Smooth muscle cell (in vitro differentiated cells): ENCODE measurements around the gene PNCK. TPM values are rescaled to one million over a fixed set of nuclear protein-coding genes. Genes with fewer than 3 reads are reported as not detected.

ENCODE experiments used
- DNase-seq: peaks from one replicate; lab custom pipeline; 2025; ENCODE audit not compliant: unreplicated experiment; lab: John Stamatoyannopoulos, UW
- H2AFZ ChIP-seq: fragments of 200-600 bp; sonication (generic); 2 replicates; pipeline ENCODE4 v1.6.0; 2016; ENCODE audit warnings: antibody characterized with exemption, low read depth, mild to moderate bottlenecking
- H3F3A ChIP-seq: fragments of 200-600 bp; sonication (generic); 2 replicates; pipeline ENCODE4 v1.6.0; 2017; ENCODE audit warnings: antibody characterized with exemption, low read depth
- H3K27ac ChIP-seq: fragments of 200-600 bp; sonication (generic); 2 replicates; pipeline ENCODE4 v1.5.1; 2016; ENCODE audit warnings: low read depth, mild to moderate bottlenecking
- H3K27me3 ChIP-seq: fragments of 200-600 bp; sonication (generic); 2 replicates; pipeline ENCODE4 v1.6.1; 2016; ENCODE audit warnings: low read depth, mild to moderate bottlenecking
- H3K36me3 ChIP-seq: fragments of 200-600 bp; sonication (generic); 2 replicates; pipeline ENCODE4 v1.5.1; 2016; ENCODE audit warnings: low read depth
- H3K4me1 ChIP-seq: fragments of 200-600 bp; sonication (generic); 2 replicates; pipeline ENCODE4 v1.5.1; 2016; ENCODE audit warnings: low read depth
- H3K4me2 ChIP-seq: fragments of 200-600 bp; sonication (generic); 2 replicates; pipeline ENCODE4 v1.6.0; 2016; ENCODE audit warnings: mild to moderate bottlenecking
- H3K4me3 ChIP-seq: fragments of 200-600 bp; sonication (generic); 2 replicates; pipeline ENCODE4 v1.5.1; 2016; ENCODE audit warnings: mild to moderate bottlenecking
- H3K79me2 ChIP-seq: fragments of 200-600 bp; sonication (generic); 2 replicates; pipeline ENCODE4 v1.6.0; 2016; ENCODE audit warnings: low read depth, mild to moderate bottlenecking
- H3K9ac ChIP-seq: fragments of 200-600 bp; sonication (generic); 2 replicates; pipeline ENCODE4 v1.6.0; 2016; ENCODE audit warnings: low read depth
- H3K9me3 ChIP-seq: fragments of 200-600 bp; sonication (generic); replicated peaks from 2 replicates; pipeline ENCODE4 v1.5.1; 2016; ENCODE audit warnings: low read depth
- H4K20me1 ChIP-seq: fragments of 200-600 bp; sonication (generic); 2 replicates; pipeline ENCODE4 v1.6.0; 2016; ENCODE audit warnings: low read depth
- CTCF ChIP-seq: fragments of 200-600 bp; sonication (generic); IDR thresholded peaks from 2 replicates; pipeline ENCODE4 v1.5.1; 2017; ENCODE audit warnings: borderline replicate concordance, mild to moderate bottlenecking, antibody characterized with exemption; ENCODE audit not compliant: insufficient read depth, poor library complexity, severe bottlenecking
- WGBS: methylation state at CpG from one replicate; pipeline ENCODE4 v1.1.7; 2016; ENCODE audit warnings: low lambda C conversion rate; 5-methylcytosine and 5-hydroxymethylcytosine counted together
- polyA plus RNA-seq: library from polyadenylated mRNA; unstranded; fragments of >200 nt; fragmentation: Nextera tagmentation; extraction: Ambion mirVana; gene quantifications from 2 replicates; pipeline ENCODE4 v1.2.1, GENCODE V29; 2016
- total RNA-seq: library from RNA; depleted of rRNA; stranded (reverse); fragments of >200 nt; gene quantifications from 2 replicates; pipeline ENCODE4 v1.2.3, GENCODE V29; 2014

Gene PNCK
- total and polyA plus RNA-seq, 2 experiments from 2014 or later: 2.8 to 4.0 TPM

- no peak overlapping the region for H2AFZ ChIP-seq
- no peaks in the 10 kb centered on the region for H3K79me2 ChIP-seq
- H3K4me2 ChIP-seq: no peak overlapping the region
- H3K27ac ChIP-seq: no peak overlapping the region
- no peak for DNase-seq
- no peaks in the 10 kb centered on the region for H4K20me1 ChIP-seq
- no peaks in the 10 kb centered on the region for H3K36me3 ChIP-seq
- H3F3A ChIP-seq: no peaks in the 10 kb centered on the region
- H3K9me3 ChIP-seq: no peaks in the 10 kb centered on the region
- H3K27me3 ChIP-seq: no peaks in the 10 kb centered on the region
- no peak overlapping the region for H3K4me3 ChIP-seq
- WGBS: 83% methylated on average over 2 of the region's 2 CpGs
- no peak overlapping the region for H3K9ac ChIP-seq
- H3K4me1 ChIP-seq: no peaks in the 10 kb centered on the region
- no peak for TF ChIP-seq CTCF
Observed at GRCh38 chrX:153653556-153653955, 20.1 kb downstream of the PNCK start.

GRCh38 chrX:153651540-153652079 lies 22.0 kb downstream of the PNCK start:
- 83% methylated on average over 9 of the region's 9 CpGs for WGBS
- DNase-seq: no peak

GRCh38 chrX:153650959-153651358 lies 22.7 kb downstream of the PNCK start:
- H2AFZ ChIP-seq: no peak overlapping the region
- no peak for TF ChIP-seq CTCF
- H3K9me3 ChIP-seq: no peaks in the 10 kb centered on the region
- no peak overlapping the region for H3K4me2 ChIP-seq
- DNase-seq: no peak
- no peaks in the 10 kb centered on the region for H4K20me1 ChIP-seq
- no peak overlapping the region for H3K4me3 ChIP-seq
- H3K27me3 ChIP-seq: no peaks in the 10 kb centered on the region
- no peak overlapping the region for H3K27ac ChIP-seq
- H3F3A ChIP-seq: no peaks in the 10 kb centered on the region
- H3K36me3 ChIP-seq: no peaks in the 10 kb centered on the region
- no peaks in the 10 kb centered on the region for H3K4me1 ChIP-seq
- WGBS: 92% methylated on average over 13 of the region's 13 CpGs
- H3K9ac ChIP-seq: no peak overlapping the region
- no peaks in the 10 kb centered on the region for H3K79me2 ChIP-seq

More at GRCh38 chrX:153651540-153652079, 22.0 kb downstream of the PNCK start:
- H3K4me1 ChIP-seq: no peaks in the 10 kb centered on the region
- H3K9ac ChIP-seq: no peak overlapping the region
- H3K27ac ChIP-seq: no peak overlapping the region
- no peaks in the 10 kb centered on the region for H3F3A ChIP-seq
- H3K4me2 ChIP-seq: no peak overlapping the region
- H3K4me3 ChIP-seq: no peak overlapping the region
- H3K79me2 ChIP-seq: no peaks in the 10 kb centered on the region
- no peak overlapping the region for H2AFZ ChIP-seq
- H3K36me3 ChIP-seq: no peaks in the 10 kb centered on the region
- no peaks in the 10 kb centered on the region for H3K9me3 ChIP-seq
- H3K27me3 ChIP-seq: no peaks in the 10 kb centered on the region
- peak; percentile 26 for TF ChIP-seq CTCF
- no peaks in the 10 kb centered on the region for H4K20me1 ChIP-seq
